Measurements from ENCODE around the gene SAMD13.

- TF ChIP-seq CTCF (IDR thresholded peaks at IDR 0.05 in 8 of 11, conservative IDR thresholded peaks at IDR 0.05 in 3 of 11), result no peak
- no peak for TF ChIP-seq POLR2AphosphoS5 (IDR thresholded peaks at IDR 0.05)
Measured at GRCh38 chr1:84367219-84367618, 65.7 kb downstream of the SAMD13 start.

All from spleen (tissue), 7 donors.